HG03457 (cell line): ENCODE data around the gene P2RX2.

ENCODE experiments used
- ATAC-seq: cut with Tn5 transposase; IDR thresholded peaks from one replicate; pipeline ENCODE4 v1.9.1; 2021; ENCODE audit warnings: moderate number of reproducible peaks; ENCODE audit not compliant: unreplicated experiment

The P2RX2 gene

GRCh38 chr12:132619386-132620112 is 973 bp downstream of the P2RX2 start:
- ATAC-seq: no peak

- ATAC-seq: no peak
Measured at GRCh38 chr12:132620113-132620898, 1.7 kb downstream of the P2RX2 start.

DNA sequence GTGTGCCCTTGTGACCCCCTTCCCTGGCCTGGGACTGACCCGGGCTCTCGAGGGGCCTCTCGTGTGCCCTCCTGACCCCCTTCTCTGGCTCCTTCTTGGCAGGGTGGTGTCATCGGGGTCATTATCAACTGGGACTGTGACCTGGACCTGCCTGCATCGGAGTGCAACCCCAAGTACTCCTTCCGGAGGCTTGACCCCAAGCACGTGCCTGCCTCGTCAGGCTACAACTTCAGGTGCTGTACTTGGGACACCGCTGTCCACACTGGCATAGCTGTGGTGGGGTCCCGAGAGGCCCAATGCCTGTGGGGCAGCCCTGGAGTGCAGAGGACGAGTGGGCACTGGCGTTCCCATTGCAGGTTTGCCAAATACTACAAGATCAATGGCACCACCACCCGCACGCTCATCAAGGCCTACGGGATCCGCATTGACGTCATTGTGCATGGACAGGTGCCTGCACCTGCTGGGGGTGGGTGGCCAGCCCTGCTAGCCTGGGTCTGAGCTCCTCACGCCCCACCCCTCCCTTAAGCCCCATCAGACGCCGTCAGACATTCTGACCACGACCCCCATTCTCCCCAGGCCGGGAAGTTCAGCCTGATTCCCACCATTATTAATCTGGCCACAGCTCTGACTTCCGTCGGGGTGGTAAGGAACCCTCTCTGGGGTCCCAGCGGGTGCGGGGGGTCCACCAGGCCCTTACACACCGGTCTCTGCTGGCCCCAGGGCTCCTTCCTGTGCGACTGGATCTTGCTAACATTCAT is 2.5 kb downstream of the P2RX2 start:
- no peak for ATAC-seq

- no peak for ATAC-seq
Measured at GRCh38 chr12:132621657-132622435, 3.3 kb downstream of the P2RX2 start.

GRCh38 chr12:132622437-132623071 is 4.0 kb downstream of the P2RX2 start:
- no peak for ATAC-seq

- no peak for ATAC-seq
Measured at GRCh38 chr12:132623072-132623869, 4.7 kb downstream of the P2RX2 start.

DNA sequence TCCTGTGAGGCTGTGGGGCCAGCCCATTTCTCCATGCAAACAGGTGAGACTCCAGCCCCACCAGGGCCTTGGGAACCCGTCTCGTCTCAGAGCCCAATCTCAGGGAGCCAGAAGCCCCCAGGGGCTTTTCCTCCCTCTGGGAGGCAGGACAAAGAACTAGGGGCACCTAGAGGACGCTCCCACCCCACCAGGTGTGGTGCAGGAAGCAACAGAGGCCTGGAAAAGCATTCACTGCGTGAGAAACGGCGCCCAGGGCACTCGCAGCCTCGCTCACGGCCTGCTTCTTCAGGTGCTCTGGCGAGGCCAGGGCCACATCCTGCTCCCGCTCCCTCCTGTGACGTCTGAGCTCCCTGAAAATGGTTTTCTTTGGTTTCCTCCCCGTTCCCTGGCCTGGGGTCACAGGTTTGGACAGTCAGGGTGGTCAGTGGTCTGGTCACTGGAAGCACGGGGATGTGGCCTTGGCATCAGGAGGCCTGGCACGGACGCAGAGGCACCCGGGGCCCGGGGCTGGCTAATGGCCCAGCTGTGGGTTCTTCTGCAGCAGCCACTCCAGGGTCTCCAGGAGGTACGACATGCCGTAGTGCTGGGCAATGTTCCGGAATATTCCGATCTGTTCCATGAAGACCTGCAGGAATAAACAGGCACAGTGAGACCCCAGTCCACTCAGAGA is 5.7 kb downstream of the P2RX2 start:
- ATAC-seq: no peak

DNA sequence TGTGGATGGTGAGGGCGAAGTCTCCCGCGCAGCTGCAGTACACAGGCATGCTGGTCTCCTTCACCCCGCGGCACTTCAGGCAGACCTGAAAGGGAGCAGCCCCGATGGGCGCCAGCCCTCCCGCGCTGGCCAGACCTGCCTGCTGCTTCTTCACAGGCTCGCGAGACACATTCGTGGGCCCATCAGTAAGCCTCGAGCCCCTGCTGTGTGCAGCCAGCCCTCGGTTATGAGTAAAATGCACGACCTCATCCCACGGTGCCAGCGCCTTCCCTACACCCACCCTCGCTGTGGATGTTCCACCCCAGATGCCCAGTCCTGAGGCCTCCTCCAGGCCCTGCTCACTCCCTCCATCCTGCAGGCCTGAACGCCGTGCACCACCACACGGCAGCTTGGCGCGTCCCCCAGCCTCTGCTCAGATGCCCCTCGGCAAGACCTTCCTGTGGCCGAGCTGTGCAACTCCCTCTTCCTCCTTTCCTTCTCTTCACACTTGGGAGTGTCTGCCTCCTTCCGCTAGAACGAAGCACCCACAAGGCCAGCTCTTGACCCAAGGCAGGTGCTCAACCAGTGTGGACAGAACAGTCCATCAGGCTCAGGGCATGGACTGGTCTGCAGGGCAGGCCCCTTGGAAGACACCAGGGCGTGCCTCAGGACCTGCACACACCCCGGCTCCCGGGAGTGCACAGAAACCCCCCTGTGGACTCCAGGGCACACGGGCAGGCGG is 6.5 kb downstream of the P2RX2 start:
- no peak for ATAC-seq

- no peak for ATAC-seq
Measured at GRCh38 chr12:132625731-132626430, 7.3 kb downstream of the P2RX2 start.

DNA sequence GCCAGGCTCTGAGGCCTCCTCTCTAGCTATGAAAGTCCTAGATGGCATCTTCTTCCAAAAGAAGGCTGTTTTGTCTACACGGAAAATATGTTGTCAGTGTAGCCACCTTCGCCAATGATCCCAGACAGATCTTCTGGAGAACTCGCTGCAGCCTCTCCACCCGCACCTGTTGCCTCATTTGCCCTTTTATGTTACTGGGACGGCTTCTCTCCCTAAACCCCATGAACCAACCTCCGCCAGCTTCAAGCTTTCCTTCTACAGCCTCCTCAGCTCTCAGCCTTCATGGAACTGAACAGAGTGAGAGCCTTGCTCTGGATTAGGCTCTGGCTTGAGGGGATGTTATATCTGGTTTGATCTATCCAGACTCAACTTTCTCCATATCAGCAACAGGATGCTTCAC is 10.8 kb downstream of the P2RX2 start:
- no peak for ATAC-seq

- no peak for ATAC-seq
Measured at GRCh38 chr12:132630672-132631071, 12.1 kb downstream of the P2RX2 start.

DNA sequence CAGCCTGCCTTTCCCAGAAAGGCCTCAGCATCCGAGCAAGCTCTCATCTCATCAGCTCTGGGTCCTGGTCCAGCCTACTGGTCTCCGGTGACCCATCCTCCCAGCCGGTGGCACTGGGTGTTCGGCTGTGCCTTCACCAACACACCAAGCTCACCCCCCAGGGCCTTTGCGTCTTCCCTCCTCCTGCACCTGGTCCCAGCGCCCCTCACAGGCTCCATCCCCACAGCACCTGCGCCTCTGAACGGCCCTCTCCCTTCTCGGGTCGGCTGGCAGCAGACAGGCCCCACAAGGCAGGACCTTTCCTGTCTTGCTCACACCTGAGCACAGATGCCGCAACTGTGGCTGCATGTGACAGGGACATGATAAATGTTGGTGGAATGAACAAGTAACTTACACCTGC is 13.1 kb downstream of the P2RX2 start:
- ATAC-seq: no peak

DNA sequence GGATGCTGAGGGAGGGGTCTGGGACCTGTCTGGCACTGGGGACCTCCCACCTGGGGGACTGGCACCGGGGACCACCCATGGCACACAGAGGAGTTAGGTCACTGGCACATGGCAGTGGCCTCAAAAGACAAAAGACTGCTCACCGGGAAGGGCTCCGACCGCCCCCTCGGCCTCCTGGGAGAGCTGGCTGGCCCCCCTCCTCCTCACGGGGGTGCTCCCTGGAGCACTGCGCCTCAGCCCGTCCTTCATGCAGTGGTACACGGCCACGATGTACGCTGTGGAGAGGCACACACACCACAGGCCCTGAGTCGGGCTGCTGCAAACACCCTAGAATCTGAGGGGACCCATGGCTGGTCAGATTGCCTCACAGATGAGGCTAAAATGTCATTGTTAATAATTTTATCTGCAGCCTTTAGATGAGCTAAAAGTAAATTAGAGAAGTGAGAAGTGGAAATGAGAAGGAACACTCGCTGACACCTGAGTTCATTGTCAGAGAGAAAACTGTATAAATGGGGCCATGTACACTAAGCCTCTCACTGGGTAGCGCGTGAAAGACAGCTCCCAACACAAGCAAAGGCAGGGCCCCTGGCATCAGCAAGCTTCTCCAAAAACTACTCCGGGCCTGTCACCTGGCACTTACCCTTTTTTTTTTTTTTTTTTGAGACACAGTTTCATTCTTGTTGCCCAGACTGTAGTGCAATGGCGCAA is 14.1 kb downstream of the P2RX2 start:
- no peak for ATAC-seq

DNA sequence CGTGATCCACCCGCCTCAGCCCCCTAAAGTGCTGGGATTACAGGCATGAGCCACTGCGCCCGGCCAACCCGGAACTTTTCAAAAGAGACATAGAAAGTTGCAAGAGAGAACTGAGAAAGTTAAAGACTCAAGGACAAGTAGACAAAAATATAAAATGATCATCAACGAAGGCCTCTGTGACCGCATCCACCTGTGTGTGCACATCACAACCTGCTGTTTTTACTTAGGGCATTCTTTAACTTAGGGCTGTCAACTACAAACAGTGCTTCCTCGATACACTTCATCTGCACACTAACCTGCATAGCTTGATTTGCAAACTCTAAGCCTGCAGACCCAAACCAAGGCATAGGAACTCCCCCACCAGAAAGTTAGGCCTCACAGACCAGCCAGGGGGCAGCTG is 14.8 kb downstream of the P2RX2 start:
- no peak for ATAC-seq

GRCh38 chr12:132633901-132634300 is 15.3 kb downstream of the P2RX2 start:
- ATAC-seq: no peak

GRCh38 chr12:132634411-132634990 is 15.9 kb downstream of the P2RX2 start:
- no peak for ATAC-seq
